HG03095 (cell line): ENCODE measurements around the gene CAMK2D.

ENCODE experiments used
- ATAC-seq: cut with Tn5 transposase; IDR thresholded peaks from one replicate; pipeline ENCODE4 v1.9.1; 2021; ENCODE audit warnings: moderate library complexity; ENCODE audit not compliant: unreplicated experiment

The CAMK2D gene

DNA sequence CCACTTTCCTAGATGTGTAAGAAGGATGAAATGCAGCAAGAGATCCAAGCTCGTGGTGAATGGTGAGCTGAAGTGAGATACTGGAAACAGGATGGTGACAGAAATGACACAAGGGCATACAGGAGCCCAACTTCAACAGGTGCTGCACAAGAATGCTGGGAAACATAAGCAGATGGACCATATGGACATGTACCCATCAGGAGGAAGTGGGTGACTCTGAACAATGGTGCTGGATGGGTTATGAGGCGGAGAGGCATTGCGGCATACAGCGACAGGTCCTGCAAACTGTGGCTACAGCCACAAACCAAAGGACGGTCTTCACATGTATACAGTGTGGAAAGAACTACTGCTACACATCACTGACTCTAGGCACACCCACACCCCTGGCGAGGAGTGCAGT lies 265.7 kb downstream of the CAMK2D start:
- no peak for ATAC-seq

DNA sequence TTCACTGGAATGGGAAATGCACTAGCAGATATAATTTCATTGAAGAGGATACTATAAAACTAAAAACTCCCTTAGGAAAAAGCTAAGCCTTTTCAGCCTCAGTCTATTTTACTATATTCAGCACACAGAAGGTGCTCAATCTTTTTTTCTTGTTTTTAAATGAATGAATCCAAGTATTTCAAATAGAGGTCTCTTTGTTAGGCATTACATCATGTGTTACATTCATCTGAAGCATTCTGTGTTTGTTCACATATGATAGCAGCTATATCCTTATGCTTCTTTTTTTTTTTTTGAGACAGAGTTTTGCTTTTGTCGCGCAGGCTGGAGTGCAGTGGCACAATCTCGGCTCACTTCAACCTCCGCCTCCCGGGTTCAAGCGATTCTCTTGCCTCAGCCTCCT lies 278.4 kb downstream of the CAMK2D start:
- ATAC-seq, result no peak

DNA sequence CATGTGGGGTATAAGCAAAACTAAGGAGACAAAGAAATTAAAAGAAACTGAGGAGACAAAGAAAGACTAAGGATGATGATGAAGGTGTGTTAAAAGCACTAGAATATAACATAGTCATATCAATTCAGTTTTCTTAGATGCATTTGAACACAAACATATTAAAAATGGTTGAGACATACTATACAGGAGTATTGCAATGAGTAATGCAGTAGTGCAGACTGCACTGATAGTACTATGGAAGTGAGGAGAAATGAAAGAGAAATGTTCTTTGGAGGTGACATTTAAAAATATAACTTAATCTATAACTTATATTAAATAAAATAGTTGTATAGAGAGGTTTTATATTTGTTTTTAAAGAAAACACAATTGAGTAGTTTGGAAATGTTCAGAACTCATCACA lies 279.2 kb downstream of the CAMK2D start:
- no peak for ATAC-seq

DNA sequence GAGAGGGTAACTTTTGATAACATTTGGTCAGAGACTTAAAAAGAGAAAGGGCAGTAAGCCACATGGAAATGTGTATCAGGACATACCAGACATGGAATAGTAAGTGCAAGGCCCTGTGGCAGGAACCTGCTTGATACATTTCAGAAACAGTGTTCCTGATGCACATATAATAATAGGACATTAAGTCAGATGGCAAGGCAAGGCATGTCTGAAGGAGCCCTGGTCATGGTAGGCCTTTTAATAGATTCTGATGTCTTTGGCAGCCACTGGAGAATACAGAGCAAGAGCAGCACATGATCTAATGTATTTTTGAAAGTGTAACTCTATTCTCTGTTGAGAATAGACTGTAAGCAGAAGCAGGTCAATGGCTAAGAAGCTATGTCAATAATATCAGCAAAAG lies 279.7 kb downstream of the CAMK2D start:
- ATAC-seq, result no peak

DNA sequence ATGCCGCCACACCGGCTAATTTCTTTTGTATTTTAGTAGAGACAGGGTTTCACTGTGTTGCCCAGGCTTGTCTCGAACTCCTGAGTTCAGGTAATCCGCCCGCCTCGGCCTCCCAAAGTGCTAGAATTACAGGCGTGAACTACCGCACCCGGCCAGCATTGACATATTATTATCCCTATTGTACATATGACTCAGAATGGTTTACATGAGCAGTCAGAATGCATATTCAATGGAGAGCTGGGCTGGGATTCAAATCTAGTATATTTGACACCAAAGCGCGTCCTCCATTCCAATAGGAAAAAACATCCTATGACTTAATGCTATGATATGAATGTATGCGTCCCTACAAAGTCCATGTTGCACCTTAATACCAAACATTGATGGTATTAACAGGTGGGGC lies 281.4 kb downstream of the CAMK2D start:
- ATAC-seq, result no peak

DNA sequence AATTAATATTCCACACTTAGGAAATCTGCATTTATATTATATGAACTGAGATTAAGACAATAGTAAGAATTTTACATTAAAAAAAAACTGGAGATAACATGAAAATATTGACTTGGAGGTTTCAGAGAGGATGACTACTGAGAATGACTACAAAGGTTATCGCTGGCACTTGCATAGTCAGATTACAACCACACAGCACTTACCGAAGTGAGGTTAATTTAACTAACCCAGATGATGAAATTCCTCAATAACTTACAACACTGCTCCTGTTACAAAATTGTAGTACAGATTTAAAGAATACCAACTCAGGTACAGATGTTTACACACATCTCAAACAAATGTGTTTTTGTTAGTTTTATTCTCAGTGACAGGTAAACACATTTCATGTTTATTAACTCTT lies 283.5 kb downstream of the CAMK2D start:
- no peak for ATAC-seq

DNA sequence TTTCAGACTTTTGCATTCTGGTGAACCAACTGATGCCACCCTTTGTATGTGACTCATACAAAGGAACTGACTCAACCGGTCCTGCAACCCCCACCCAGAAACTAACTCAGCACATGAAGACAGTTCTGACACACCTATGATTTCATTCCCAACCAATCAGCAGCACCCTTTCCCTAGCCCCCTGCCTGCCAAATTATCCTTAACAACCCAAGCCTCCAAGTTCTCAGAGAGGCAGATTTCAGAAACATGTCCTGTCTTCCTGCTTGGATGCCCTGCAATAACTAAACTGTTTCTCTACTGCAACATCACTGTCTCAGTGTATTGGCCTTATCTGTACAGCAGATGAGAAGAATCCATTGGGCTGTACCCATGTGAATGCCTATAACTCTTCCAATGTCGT lies 284.7 kb downstream of the CAMK2D start:
- ATAC-seq, result no peak

DNA sequence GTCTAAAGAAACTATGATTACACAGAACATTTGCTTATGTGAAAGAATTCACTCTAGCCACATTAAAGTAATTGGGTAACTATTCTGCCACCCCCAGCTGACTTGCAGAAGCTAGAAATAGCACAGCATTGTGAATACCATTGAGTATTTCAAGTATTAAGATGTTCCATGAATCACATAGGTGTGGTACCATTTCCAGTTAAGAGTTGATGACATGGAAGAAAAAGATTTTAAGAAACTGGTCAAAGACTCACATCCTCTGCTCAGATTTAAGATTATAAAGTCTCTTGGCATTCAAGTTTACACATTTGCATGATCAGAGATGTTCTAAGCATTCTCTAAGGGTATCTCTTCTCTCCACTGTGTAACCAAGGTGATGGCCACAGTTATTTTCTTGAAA lies 287.5 kb downstream of the CAMK2D start:
- ATAC-seq, result no peak

DNA sequence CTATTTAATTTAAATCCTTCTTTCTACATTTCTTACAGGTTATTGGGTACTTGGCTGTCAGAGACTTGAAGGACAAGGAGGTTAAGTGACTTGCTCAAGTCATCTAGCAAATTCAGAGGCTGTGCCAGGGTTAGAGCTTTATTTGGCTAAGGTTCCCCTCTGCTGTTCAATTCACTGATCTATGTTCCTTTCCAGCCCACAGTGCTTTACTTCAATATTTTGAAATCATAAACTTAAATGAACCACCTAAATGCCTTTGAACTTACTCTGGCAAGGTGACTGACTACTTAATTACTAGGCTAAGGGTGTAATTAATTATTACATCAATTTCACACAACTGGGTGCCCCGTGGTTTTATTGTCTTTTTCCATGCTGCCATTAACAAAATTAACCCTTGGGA lies 288.7 kb downstream of the CAMK2D start:
- ATAC-seq, result no peak

DNA sequence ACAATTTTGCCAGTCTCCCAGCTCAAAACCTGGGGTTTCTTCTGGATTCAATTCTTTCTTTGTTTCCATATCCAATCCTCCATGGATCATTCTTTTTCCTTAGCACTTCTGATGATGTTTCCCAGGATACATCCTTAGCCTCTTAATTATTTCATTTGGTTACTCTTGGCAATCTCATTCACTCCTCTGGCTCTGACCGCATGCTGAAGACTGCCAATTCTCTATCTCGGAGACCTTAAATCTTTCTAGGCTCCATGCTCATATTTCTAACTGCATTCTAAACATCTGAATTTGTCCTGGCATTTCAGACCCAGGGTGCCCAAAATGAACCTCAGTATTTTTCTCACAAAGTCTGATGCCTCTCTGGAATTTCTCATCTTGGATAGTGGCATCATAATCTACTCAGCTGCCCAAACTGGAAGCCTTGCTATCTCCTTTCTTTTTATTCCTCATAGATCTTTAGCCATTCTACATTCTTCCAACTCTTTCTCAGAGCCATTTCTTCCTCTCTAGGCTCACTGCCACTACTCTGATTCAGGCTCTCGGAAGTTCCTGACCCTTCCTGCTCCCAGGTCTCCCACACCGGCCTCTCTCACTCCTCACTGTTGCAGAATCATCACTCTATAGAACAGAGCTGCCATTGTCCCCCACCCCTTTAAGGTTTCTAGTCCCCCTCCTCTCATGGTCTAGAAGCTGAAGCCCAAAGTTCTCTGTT lies 290.2 kb downstream of the CAMK2D start:
- no peak for ATAC-seq

DNA sequence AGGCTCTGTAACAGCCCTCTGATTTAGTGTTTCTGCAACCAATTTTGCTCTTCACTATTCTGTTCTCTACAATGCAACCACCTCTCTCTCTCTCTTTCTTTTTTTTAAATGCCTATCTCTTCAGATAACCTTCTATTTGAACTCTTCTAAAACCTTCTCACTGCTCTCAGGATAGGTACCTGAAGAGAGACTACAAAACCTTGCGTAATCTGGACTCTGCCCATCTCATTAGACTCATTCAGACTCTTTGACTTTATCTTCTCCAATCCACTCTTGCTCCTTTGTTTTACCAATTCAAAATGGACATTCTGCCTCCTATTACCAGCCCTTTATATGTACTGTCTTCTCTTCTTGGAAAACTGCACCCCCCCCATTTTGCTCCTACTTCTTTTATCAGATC lies 291.6 kb downstream of the CAMK2D start:
- no peak for ATAC-seq

DNA sequence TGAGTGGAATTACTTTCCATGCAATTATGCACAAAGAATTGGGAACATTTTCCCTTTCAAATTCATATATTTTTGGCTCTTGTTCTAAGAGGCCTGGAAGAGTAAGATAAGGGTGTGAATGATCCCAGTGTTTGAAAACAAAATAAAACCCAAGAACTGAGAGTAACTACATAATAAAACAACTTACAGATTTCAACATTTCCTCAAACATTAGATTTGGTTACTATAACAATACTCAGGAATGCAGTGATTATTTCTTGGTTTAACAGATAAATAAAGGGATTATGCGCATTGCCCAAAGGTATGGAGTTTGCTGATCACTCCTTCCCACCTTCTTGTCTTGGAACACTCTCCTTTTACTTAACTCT lies 292.5 kb downstream of the CAMK2D start:
- ATAC-seq, result no peak

DNA sequence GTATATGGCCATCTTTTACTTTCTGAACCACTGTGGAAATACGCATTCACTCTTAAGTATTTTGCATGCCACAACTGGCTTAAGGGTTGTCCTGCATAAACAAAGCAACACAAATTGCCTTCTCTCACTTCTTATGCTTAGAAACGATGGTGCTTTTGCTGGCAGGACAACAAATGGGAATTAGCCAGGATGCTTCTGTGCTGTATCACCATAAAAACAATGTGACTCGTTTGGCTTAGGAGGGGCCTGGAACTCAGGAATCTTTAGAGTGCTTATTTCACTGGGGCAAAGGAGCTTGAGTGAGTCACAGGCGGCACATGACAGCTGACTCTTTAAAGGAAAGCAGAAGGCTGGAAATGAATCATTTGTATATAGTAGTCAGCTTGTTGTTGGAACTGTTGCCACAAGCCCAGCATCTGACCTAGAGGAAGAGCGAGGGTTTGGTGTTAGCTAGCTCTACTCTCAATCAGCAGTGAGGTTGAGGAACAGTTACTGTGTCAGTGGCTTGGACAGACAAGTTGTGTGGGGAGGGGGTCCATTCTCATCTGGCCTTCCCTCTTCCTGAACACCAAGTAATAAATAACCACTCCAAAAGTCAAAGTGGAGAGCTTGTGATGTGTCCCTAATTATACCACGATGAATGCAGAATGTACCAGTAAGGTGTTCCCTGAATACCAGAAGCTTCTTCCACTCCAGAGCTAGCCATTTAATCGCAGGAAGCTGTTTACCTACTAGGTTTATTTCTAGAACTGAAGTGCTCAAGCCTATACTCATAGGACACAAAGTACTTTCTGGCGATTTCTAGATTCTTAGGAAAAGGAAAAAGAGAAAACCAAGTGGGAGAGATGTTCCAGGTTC lies 293.1 kb downstream of the CAMK2D start:
- no peak for ATAC-seq

DNA sequence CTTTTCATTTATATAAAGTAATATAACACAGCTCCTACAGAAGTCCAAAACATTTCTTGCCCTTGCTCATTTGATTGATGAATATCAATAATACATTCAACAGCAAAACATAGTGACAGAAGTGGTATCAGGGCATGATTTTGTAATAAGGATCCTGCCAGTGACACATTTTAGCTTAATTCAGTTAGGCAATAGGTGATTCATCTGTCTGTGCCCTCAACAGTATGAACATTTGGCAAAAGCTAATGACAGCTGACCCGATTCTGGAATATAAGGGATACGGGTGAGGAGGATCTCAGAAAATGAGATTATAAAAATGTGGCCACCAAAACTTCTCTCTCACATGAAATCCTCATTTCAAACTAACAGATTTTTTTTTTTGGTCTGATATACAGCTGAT lies 294.0 kb downstream of the CAMK2D start:
- no peak for ATAC-seq

DNA sequence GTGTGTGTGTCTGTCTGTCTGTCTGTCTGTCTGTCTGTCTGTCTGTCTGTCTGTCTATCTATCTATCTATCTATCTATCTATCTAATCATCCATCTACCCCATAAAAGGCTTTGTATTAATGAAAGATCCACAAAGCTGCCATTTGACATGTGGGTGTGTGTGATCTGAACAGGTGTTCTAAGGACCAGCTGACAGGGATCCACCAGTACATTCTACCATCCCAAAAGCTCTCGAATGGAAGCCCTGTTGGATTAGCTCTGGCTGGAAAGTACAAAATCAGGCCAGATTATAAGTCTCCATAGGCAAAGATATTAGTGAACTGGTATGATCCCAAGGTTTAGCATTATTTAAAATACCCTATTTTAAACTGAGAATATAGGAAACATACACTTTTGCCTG lies 299.3 kb downstream of the CAMK2D start:
- no peak for ATAC-seq

DNA sequence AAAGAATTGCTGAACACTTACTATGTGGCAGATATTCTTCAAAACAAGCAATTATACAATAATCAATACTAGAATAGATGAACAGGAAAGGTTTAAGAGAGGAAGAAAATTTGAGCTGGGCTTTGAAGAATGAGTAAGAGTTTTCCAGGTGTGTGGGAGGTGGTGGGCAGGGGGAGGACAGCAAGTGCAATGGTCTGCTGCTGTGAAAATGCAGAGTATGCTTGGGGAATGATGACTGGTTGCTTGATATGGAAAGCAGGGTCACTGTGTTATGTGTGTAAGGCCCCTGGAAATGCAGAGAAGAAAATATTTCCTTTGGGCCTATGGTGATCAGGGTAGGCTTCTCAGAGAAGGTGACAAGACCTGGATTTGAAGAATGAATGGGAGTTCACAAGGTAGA lies 300.3 kb downstream of the CAMK2D start:
- ATAC-seq, result no peak

DNA sequence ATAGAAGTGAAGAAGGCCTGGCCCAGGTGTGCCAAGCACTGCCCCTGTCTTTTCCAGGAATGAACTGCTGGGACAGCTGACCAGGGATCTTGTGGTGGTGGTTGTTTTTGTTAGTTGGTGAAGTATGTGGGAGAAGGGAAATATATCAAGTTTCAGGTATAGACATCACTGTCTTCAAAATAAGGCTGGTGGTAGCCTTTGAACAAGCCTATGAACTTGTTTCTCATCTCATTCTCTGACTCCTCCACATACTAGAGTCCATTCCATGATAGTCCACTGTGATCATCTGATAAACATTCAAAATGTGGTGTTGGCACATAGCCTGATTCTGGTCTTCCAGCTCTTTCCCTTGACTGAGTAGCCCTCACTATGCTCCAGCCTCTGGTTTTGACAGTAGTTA lies 303.7 kb downstream of the CAMK2D start:
- ATAC-seq, result no peak

DNA sequence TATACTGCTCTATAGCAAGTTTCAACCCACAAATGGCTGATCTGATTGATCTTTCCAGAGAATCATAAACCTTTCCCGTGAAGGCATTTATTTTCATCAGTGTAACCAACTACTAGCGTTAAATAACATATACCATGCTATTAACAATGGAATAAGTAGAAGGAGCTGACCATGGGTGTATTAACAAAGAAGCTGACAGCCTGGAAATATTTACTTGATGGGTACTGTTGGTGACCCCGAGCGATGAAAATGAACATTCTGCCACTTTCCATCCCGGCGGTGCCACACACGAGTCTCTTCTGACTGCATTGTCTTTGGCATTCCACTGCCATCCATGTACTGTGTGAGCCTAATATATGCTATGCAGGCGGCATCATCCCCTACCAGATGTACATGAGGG lies 304.4 kb downstream of the CAMK2D start:
- no peak for ATAC-seq

DNA sequence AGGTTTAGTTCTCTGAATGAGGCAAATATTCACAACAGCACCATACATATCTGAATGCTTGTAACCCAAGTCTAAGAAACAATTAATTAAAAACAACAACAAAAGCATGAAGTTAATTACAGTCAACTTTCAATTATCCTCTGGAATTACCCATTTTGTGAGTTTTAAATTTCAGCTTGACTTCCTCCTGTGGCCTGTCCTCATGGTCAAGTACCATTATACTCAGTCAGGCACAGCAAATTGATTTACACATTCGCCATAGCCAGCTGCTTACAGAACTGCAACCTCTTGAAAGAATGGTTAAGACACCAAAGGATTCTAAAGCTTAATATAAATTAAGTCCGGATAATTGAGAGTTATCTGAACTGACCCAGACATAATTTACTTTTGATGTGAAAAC lies 306.5 kb downstream of the CAMK2D start:
- ATAC-seq, result no peak

DNA sequence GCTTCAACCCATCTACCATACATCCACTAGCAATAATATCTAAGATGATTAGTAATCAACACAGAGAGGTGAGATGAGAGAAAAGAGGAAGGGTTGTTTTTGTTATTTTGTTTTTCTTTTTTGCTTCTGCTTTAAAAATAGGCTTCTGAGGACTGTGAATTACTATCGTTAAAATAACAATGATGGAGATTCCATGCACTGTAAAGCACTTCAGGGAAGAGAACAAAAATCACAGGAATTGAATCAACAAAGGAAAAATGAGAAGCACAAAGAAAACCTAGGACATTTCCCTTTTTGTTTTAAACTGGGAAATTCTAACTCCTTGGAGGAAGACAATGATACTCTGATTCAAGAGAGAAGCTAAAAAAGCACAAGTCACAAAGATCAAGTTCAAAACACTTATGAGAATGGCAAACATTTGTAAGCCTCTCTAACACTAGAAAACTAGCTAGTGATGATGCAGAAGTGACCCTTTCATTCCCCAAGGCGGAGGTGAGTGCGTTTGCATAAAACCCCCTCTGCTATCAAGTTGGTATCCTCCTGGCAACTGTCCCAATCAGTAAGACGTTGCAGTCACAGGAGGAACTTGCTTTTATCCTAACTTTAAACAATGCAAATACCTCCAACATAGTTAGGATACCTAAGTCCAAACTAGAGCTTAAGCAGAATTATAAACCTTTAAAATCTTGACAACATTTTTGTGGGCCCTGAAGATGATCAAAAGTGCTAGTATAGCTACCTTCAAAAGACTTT lies 308.5 kb downstream of the CAMK2D start:
- no peak for ATAC-seq

DNA sequence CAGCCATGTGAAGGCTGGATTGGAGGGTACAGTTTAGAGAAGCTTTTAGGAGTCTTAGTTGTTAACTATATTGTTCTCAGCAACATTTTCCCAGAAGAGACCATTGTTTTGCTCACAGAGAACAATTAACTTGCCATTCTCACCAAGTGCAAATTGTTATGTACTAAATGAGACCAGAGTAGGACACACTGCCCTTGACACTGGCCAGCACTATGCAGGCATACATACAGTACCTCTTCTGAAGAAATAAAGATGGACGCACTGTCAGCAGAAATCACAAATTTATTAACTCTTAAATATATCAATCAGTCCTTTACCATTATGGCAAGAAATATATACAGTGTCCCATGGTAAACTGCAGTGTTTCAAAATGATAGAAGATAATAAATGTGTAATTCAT lies 309.4 kb downstream of the CAMK2D start:
- ATAC-seq, result no peak
